SK-N-SH (cell line): Measurements from ENCODE around the gene FCAMR. TPM values are rescaled to one million over a fixed set of nuclear protein-coding genes. Genes with fewer than 3 reads are reported as not detected.

Experiments
- CTCF ChIA-PET: fragments of 300-600, 350-600 bp; formaldehyde crosslinking; extraction: SDS; loops from one replicate; lab custom pipeline; 2021; lab: Yijun Ruan, JAX
- POLR2A ChIA-PET: fragments of 350-600 bp; sonication (Branson Sonifier 250); formaldehyde crosslinking; extraction: SDS; loops from one replicate; lab custom pipeline; 2020; ENCODE audit warnings: antibody characterized with exemption, inconsistent platforms; lab: Yijun Ruan, JAX
- DNase-seq: peaks from one replicate; pipeline ENCODE4 v3.0.0; 2012
- H2AFZ ChIP-seq: fragments of 200-600 bp; sonication (generic); 2 replicates; pipeline ENCODE4 v1.8.1; 2016; ENCODE audit warnings: antibody characterized with exemption, mild to moderate bottlenecking, low read depth
- H3F3A ChIP-seq: fragments of 200-600 bp; sonication (generic); replicated peaks from 2 replicates; pipeline ENCODE3; 2016; ENCODE audit warnings: antibody characterized with exemption, mild to moderate bottlenecking; ENCODE audit not compliant: insufficient read depth
- H3K27ac ChIP-seq, 2 experiments: fragments of 200-500 bp in 1 of 2; fragments of 200-600 bp in 1 of 2; sonication (Bioruptor generic) in 1 of 2; sonication (generic), shearing (Covaris generic) in 1 of 2; 2 replicates each; pipeline versions ENCODE4 v1.5.1 to v1.6.1; 2014 to 2016; ENCODE audit warnings: low read depth in 2 of 2, inconsistent platforms in 1 of 2, low read length in 1 of 2, mild to moderate bottlenecking in 1 of 2, mixed read lengths in 1 of 2
- H3K27me3 ChIP-seq: fragments of 200-600 bp; sonication (generic), shearing (Covaris generic); 2 replicates; pipeline ENCODE4 v1.6.1; 2016; ENCODE audit warnings: mixed run types; ENCODE audit not compliant: insufficient read depth
- H3K36me3 ChIP-seq, 2 experiments: fragments of 200-500 bp in 1 of 2; fragments of 200-600 bp in 1 of 2; sonication (Bioruptor generic) in 1 of 2; sonication (generic) in 1 of 2; replicated peaks in 1 of 2; 2 replicates each; pipeline versions ENCODE3 to v1.5.1; 2014 to 2016; ENCODE audit warnings: low read length in 1 of 2, mild to moderate bottlenecking in 1 of 2; ENCODE audit not compliant: insufficient read depth in 2 of 2, control insufficient read depth in 1 of 2
- H3K4me1 ChIP-seq, 2 experiments: fragments of 200-500 bp in 1 of 2; fragments of 200-600 bp in 1 of 2; sonication (Bioruptor generic) in 1 of 2; sonication (generic), shearing (Covaris generic) in 1 of 2; 2 replicates each; pipeline versions ENCODE4 v1.5.1 to v1.6.1; 2014 to 2016; ENCODE audit warnings: low read depth in 1 of 2, low read length in 1 of 2, mixed run types in 1 of 2; ENCODE audit not compliant: insufficient read depth in 2 of 2, control insufficient read depth in 1 of 2
- H3K4me2 ChIP-seq: fragments of 200-600 bp; sonication (generic), shearing (Covaris generic); 2 replicates; pipeline ENCODE4 v1.6.1; 2017; ENCODE audit warnings: mixed run types
- H3K4me3 ChIP-seq, 2 experiments: fragments of 200-500 bp in 1 of 2; fragments of 200-600 bp in 1 of 2; sonication (Bioruptor generic) in 1 of 2; sonication (generic), shearing (Covaris generic) in 1 of 2; 2 replicates each; pipeline versions ENCODE4 v1.5.1 to v1.8.1; 2014 to 2016; ENCODE audit warnings: low read depth in 2 of 2, inconsistent platforms in 1 of 2, low read length in 1 of 2, mild to moderate bottlenecking in 1 of 2, mixed read lengths in 1 of 2, moderate library complexity in 1 of 2
- H3K79me2 ChIP-seq: fragments of 200-600 bp; sonication (generic); 2 replicates; pipeline ENCODE4 v1.8.1; 2017; ENCODE audit warnings: mild to moderate bottlenecking; ENCODE audit not compliant: insufficient read depth
- H3K9ac ChIP-seq: fragments of 200-600 bp; sonication (generic); 2 replicates; pipeline ENCODE4 v1.6.1; 2017; ENCODE audit warnings: mixed run types
- H3K9me2 ChIP-seq: fragments of 200-600 bp; sonication (generic); 2 replicates; pipeline ENCODE4 v1.6.1; 2017; ENCODE audit warnings: mixed run types
- H3K9me3 ChIP-seq: fragments of 200-600 bp; sonication (generic); 2 replicates; pipeline ENCODE4 v1.6.1; 2017; ENCODE audit warnings: mixed run types, mild to moderate bottlenecking, moderate library complexity
- H4K20me1 ChIP-seq: fragments of 200-600 bp; sonication (generic); 2 replicates; pipeline ENCODE4 v1.6.1; 2017; ENCODE audit warnings: mild to moderate bottlenecking, mixed run types; ENCODE audit not compliant: insufficient read depth
- CHD2 ChIP-seq: fragments of 150-350 bp; IDR thresholded peaks from 2 replicates; pipeline ENCODE4 v1.6.1; 2018; ENCODE audit warnings: low read length; ENCODE audit not compliant: partially characterized antibody
- ELF1 ChIP-seq: IDR thresholded peaks from 2 replicates; pipeline ENCODE4 v1.4.0; 2012
- EP300 ChIP-seq, 2 experiments: IDR thresholded peaks; 2 replicates each; pipeline versions ENCODE4 v1.4.0 to v1.6.1; 2012; ENCODE audit warnings: borderline replicate concordance in 1 of 2, low read depth in 1 of 2, low read length in 1 of 2
- FOSL2 ChIP-seq: IDR thresholded peaks from 2 replicates; pipeline ENCODE4 v1.4.0; 2012; ENCODE audit warnings: low read depth, mild to moderate bottlenecking, moderate library complexity, borderline replicate concordance
- FOXJ3 ChIP-seq: sonication (generic); formaldehyde crosslinking; IDR thresholded peaks from 2 replicates; pipeline ENCODE4 v1.5.1; 2020; ENCODE audit warnings: mild to moderate bottlenecking, missing genetic modification reagents
- FOXM1 ChIP-seq: IDR thresholded peaks from 2 replicates; pipeline ENCODE4 v1.4.0; 2012; ENCODE audit warnings: low read depth, mild to moderate bottlenecking
- GABPA ChIP-seq: IDR thresholded peaks from 2 replicates; pipeline ENCODE4 v1.4.0; 2012; ENCODE audit warnings: low read depth, mild to moderate bottlenecking
- JUND ChIP-seq: IDR thresholded peaks from 2 replicates; pipeline ENCODE4 v1.4.0; 2012
- MEF2A ChIP-seq: IDR thresholded peaks from 2 replicates; pipeline ENCODE4 v1.4.0; 2012; ENCODE audit warnings: low read depth, borderline replicate concordance
- MXI1 ChIP-seq: IDR thresholded peaks from 2 replicates; pipeline ENCODE4 v1.6.1; 2012; ENCODE audit warnings: mild to moderate bottlenecking, low read depth, low read length, improper control_type of control experiment
- NFIC ChIP-seq: IDR thresholded peaks from 2 replicates; pipeline ENCODE4 v1.4.0; 2012; ENCODE audit warnings: borderline replicate concordance
- NRF1 ChIP-seq: IDR thresholded peaks from 2 replicates; pipeline ENCODE4 v1.6.1; 2012; ENCODE audit warnings: low read depth, mild to moderate bottlenecking, low read length
- POLR2AphosphoS5 ChIP-seq: IDR thresholded peaks from 2 replicates; pipeline ENCODE4 v1.6.1; 2012; ENCODE audit warnings: low read depth, low read length
- RFX5 ChIP-seq: IDR thresholded peaks from 2 replicates; pipeline ENCODE4 v1.6.1; 2012; ENCODE audit warnings: mild to moderate bottlenecking, improper control_type of control experiment, low read length
- SIN3A ChIP-seq: IDR thresholded peaks from 2 replicates; pipeline ENCODE4 v1.6.1; 2012; ENCODE audit warnings: low read depth, mild to moderate bottlenecking, low read length, moderate library complexity, borderline replicate concordance
- TEAD4 ChIP-seq: IDR thresholded peaks from 2 replicates; pipeline ENCODE4 v1.4.0; 2012; ENCODE audit warnings: mild to moderate bottlenecking, borderline replicate concordance; ENCODE audit not compliant: insufficient read depth
- WGBS: methylation state at CpG from one replicate; pipeline ENCODE4 v1.1.6; 2017; ENCODE audit warnings: low lambda C conversion rate; 5-methylcytosine and 5-hydroxymethylcytosine counted together
- polyA plus RNA-seq, 3 experiments: library from polyadenylated mRNA; depleted of rRNA; stranded (reverse); fragments of >200 nt; gene quantifications; 2 replicates each; pipeline ENCODE4 v1.2.3, GENCODE V29; 2012
- TF ChIP-seq, protein P1 (sequence below): IDR thresholded peaks from 2 replicates; pipeline ENCODE4 v1.4.0; 2012; ENCODE audit warnings: low read depth, borderline replicate concordance
- TF ChIP-seq, protein P2 (sequence below): IDR thresholded peaks from 2 replicates; pipeline ENCODE4 v1.4.0; 2012; ENCODE audit warnings: low read depth
- TF ChIP-seq, protein P3 (sequence below): IDR thresholded peaks from 2 replicates; pipeline ENCODE4 v1.4.0; 2012; ENCODE audit warnings: low read depth, borderline replicate concordance
- TF ChIP-seq, protein P4 (sequence below): IDR thresholded peaks from 2 replicates; pipeline ENCODE4; 2012

The FCAMR gene
- polyA plus RNA-seq, 1 of the 3 experiments (the other 2 are of a cell fraction) = not detected

DNA sequence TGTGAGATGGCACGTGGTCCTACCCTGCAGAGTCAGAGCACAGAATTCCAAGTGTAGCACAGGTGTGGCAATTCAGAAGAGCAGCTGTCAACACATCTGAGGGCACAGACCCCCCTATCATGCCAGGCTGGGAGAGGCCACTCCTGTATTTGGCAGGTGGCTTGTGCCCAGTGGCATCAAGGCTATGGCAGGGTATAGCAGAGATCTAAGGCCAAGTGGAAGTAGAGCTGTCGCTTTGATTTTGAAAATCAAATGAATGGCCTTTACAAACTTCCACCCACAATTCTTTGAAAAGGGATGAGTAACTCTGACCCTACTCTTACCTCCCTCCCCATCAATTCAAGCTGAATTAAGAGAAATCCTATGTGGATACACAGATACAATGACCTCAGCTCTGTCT lies 48.9 kb upstream of the FCAMR start:
- no peak overlapping the region for H3K9ac ChIP-seq
- ChIA-PET CTCF (interaction anchor here (0.9 to 1.9 kb wide), 2 partner anchors 15 to 31 kb away, joined by 3 to 6 read pairs; no protein-coding TSS in a partner anchor), POLR2A (no interaction called here)

DNA sequence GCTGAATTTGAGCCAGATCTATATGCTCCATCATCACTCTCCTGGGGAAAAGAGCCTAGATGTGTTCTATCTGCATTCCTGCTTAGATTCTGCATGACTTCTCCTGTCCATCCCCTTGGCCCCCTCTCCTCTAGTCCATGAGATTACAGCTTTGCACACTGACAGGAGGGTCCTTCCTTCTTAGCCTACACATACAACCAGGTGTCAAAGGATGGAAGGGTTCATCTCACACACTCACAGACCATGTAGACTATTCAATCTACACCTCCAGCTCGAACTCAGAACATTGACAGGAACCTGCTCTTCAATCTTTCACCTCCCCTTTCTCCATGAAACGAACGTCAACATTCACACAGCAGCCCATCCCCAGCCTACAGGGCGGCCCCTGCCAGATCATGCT lies 48.4 kb upstream of the FCAMR start:
- no peak overlapping the region for H3K9ac ChIP-seq
- H3K4me1 ChIP-seq = peaks cover 0 to 8% of the 10 kb centered on the region in 2 experiments; a peak in 2 of 4 replicates
- H3K4me3 ChIP-seq = no peak overlapping the region
- no peaks in the 10 kb centered on the region for H3K27me3 ChIP-seq
- no peak for DNase-seq
- H3F3A ChIP-seq = no peaks in the 10 kb centered on the region
- H4K20me1 ChIP-seq = no peaks in the 10 kb centered on the region
- no peaks in the 10 kb centered on the region for H3K36me3 ChIP-seq
- H2AFZ ChIP-seq = no peak overlapping the region
- TF ChIP-seq RFX5 = no peak
- TF ChIP-seq, protein P1, sequence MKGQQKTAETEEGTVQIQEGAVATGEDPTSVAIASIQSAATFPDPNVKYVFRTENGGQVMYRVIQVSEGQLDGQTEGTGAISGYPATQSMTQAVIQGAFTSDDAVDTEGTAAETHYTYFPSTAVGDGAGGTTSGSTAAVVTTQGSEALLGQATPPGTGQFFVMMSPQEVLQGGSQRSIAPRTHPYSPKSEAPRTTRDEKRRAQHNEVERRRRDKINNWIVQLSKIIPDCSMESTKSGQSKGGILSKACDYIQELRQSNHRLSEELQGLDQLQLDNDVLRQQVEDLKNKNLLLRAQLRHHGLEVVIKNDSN = no peak
- no peak for TF ChIP-seq POLR2AphosphoS5
- TF ChIP-seq JUND = no peak
- no peak for TF ChIP-seq FOSL2
- TF ChIP-seq, protein P2, sequence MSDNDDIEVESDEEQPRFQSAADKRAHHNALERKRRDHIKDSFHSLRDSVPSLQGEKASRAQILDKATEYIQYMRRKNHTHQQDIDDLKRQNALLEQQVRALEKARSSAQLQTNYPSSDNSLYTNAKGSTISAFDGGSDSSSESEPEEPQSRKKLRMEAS = no peak
- TF ChIP-seq FOXM1 = no peak
- TF ChIP-seq TEAD4 = no peak
- no peak for TF ChIP-seq EP300 (IDR thresholded peaks at IDR 0.05; ENCODE audit: borderline replicate concordance in 1 of 2, low read depth in 1 of 2, low read length in 1 of 2)
- TF ChIP-seq MXI1 = no peak
- TF ChIP-seq, protein P3, sequence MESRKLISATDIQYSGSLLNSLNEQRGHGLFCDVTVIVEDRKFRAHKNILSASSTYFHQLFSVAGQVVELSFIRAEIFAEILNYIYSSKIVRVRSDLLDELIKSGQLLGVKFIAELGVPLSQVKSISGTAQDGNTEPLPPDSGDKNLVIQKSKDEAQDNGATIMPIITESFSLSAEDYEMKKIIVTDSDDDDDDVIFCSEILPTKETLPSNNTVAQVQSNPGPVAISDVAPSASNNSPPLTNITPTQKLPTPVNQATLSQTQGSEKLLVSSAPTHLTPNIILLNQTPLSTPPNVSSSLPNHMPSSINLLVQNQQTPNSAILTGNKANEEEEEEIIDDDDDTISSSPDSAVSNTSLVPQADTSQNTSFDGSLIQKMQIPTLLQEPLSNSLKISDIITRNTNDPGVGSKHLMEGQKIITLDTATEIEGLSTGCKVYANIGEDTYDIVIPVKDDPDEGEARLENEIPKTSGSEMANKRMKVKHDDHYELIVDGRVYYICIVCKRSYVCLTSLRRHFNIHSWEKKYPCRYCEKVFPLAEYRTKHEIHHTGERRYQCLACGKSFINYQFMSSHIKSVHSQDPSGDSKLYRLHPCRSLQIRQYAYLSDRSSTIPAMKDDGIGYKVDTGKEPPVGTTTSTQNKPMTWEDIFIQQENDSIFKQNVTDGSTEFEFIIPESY = no peak
- TF ChIP-seq, protein P4, sequence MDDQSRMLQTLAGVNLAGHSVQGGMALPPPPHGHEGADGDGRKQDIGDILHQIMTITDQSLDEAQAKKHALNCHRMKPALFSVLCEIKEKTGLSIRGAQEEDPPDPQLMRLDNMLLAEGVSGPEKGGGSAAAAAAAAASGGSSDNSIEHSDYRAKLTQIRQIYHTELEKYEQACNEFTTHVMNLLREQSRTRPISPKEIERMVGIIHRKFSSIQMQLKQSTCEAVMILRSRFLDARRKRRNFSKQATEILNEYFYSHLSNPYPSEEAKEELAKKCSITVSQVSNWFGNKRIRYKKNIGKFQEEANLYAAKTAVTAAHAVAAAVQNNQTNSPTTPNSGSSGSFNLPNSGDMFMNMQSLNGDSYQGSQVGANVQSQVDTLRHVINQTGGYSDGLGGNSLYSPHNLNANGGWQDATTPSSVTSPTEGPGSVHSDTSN = no peak
- TF ChIP-seq NRF1 = no peak
- TF ChIP-seq CHD2 = no peak
- no peak for TF ChIP-seq GABPA
- no peak for TF ChIP-seq MEF2A
- TF ChIP-seq, all 33 proteins: peak for 0
- Histone ChIP-seq H3K4me2 (no peak overlapping the region), H3K9me2 (no peaks in the 10 kb centered on the region), H3K79me2 (no peaks in the 10 kb centered on the region), H3K27ac (no peak overlapping the region), H3K9me3 (no peaks in the 10 kb centered on the region)
- WGBS = 64% methylated on average over 4 of the region's 4 CpGs
- POLR2A ChIA-PET = no interaction called here
- CTCF ChIA-PET = interaction anchor here (0.9 to 1.9 kb wide), 4 partner anchors 13 to 36 kb away, joined by 3 to 6 read pairs (median 5); no protein-coding TSS in a partner anchor

More for the DNA sequence above, 48.9 kb upstream of the FCAMR start:
- H3K27ac ChIP-seq = no peak overlapping the region
- peaks cover 0 to 11% of the 10 kb centered on the region in 2 experiments; a peak in 2 of 4 replicates for H3K4me1 ChIP-seq
- H3K4me2 ChIP-seq = no peak overlapping the region
- H4K20me1 ChIP-seq = no peaks in the 10 kb centered on the region
- TF ChIP-seq FOXJ3 (CRISPR knock-in tag) = no peak
- no peak for TF ChIP-seq ELF1
- no peak for TF ChIP-seq SIN3A
- no peak for TF ChIP-seq NFIC
- no peak for TF ChIP-seq FOSL2
- H3K79me2 ChIP-seq = no peaks in the 10 kb centered on the region
- no peak for DNase-seq
- H3K9me3 ChIP-seq = no peaks in the 10 kb centered on the region
- no peaks in the 10 kb centered on the region for H3K27me3 ChIP-seq
- H3F3A ChIP-seq = no peaks in the 10 kb centered on the region
- no peak overlapping the region for H3K4me3 ChIP-seq
- 53% methylated on average over 2 of the region's 2 CpGs for WGBS
- H2AFZ ChIP-seq = no peak overlapping the region
- no peaks in the 10 kb centered on the region for H3K9me2 ChIP-seq
- H3K36me3 ChIP-seq = no peaks in the 10 kb centered on the region
